A673 (cell line): Measurements from ENCODE around the gene SNRPB2.

ENCODE experiments used
- CTCF ChIP-seq: fragments of 300-800, 200-600 bp; sonication (generic); conservative IDR thresholded peaks from 2 replicates; pipeline ENCODE4 v1.5.1; 2017; ENCODE audit warnings: low read depth, mild to moderate bottlenecking, antibody characterized with exemption, low read length, moderate library complexity, mixed read lengths
- EZH2 ChIP-seq: fragments of 200-600 bp; sonication (generic); IDR thresholded peaks from 2 replicates; pipeline ENCODE4 v1.6.1; 2017; ENCODE audit warnings: borderline replicate concordance, low read depth, mild to moderate bottlenecking, mixed read lengths, antibody characterized with exemption, low read length; ENCODE audit not compliant: poor library complexity, severe bottlenecking

- TF ChIP-seq CTCF (no peak), EZH2 (no peak)
Observed at GRCh38 chr20:16692442-16692841, 37.4 kb upstream of the SNRPB2 start.
